A549 (cell line): Measurements from ENCODE around the gene GMPR. TPM values are rescaled to one million over a fixed set of nuclear protein-coding genes. Genes with fewer than 3 reads are reported as not detected.

Experiments
- ATAC-seq, 2 experiments: fragments of 200-7000 bp in 1 of 2; fragments of >200 bp in 1 of 2; cut with Nextera tagmentation in 1 of 2; cut with Tn5 transposase in 1 of 2; 3 replicates each; pipeline versions ENCODE4 v1.8.0 to v1.9.1; 2018 to 2020; ENCODE audit warnings: mild to moderate bottlenecking in 1 of 2, moderate library complexity in 1 of 2
- CTCF ChIA-PET: fragments of 300-600 bp; sonication (Branson Sonifier 250); formaldehyde crosslinking; extraction: SDS; loops from one replicate; lab custom pipeline; 2021; ENCODE audit warnings: antibody characterized with exemption, inconsistent platforms; lab: Yijun Ruan, JAX
- POLR2A ChIA-PET: fragments of 350-600 bp; formaldehyde crosslinking; extraction: SDS; loops from one replicate; lab custom pipeline; 2021; ENCODE audit warnings: antibody characterized with exemption, inconsistent platforms; lab: Yijun Ruan, JAX
- DNase-seq, 2 experiments: peaks; one replicate each; pipeline versions ENCODE4 v3.0.0 to v3.0.0-alpha.2; 2011 to 2016; ENCODE audit warnings: low read depth in 1 of 2, low spot score in 1 of 2
- FAIRE-seq: peaks from 2 replicates; lab custom pipeline; 2011; peaks lifted over from hg19 to GRCh38; lab: Jason Lieb, UNC
- H3K27ac ChIP-seq, 2 experiments: fragments of >200 bp; sonication (Bioruptor Twin); formaldehyde crosslinking; 3 replicates each; pipeline ENCODE4 v1.5.1; 2016 to 2017
- H3K4me1 ChIP-seq: fragments of >200 bp; sonication (Bioruptor Twin); formaldehyde crosslinking; 3 replicates; pipeline ENCODE4 v1.6.1; 2016
- H3K4me2 ChIP-seq: fragments of >200 bp; sonication (Bioruptor Twin); formaldehyde crosslinking; 3 replicates; pipeline ENCODE4 v1.6.1; 2016
- H3K4me3 ChIP-seq: fragments of >200 bp; sonication (Bioruptor Twin); formaldehyde crosslinking; 3 replicates; pipeline ENCODE4 v1.5.1; 2016
- H3K9me3 ChIP-seq: fragments of >200 bp; sonication (Bioruptor Twin); formaldehyde crosslinking; 3 replicates; pipeline ENCODE4 v1.6.1; 2016
- BHLHE40 ChIP-seq: IDR thresholded peaks from 2 replicates; pipeline ENCODE4 v1.6.1; 2012; ENCODE audit warnings: low read depth, low read length, inconsistent platforms
- CBX2 ChIP-seq: fragments of 200-600 bp; sonication (generic); IDR thresholded peaks from 2 replicates; pipeline ENCODE4 v1.6.1; 2016; ENCODE audit warnings: low read depth, mild to moderate bottlenecking, borderline replicate concordance
- CBX8 ChIP-seq: fragments of 200-600 bp; sonication (generic); IDR thresholded peaks from 2 replicates; pipeline ENCODE4 v1.6.1; 2016
- CHD2 ChIP-seq: fragments of 150-350 bp; IDR thresholded peaks from 2 replicates; pipeline ENCODE4 v1.6.1; 2014; ENCODE audit warnings: low read length; ENCODE audit not compliant: partially characterized antibody
- CHD4 ChIP-seq: fragments of 200-600 bp; sonication (generic); IDR thresholded peaks from 2 replicates; pipeline ENCODE4 v1.6.1; 2016; ENCODE audit warnings: antibody characterized with exemption, mild to moderate bottlenecking, borderline replicate concordance
- EHMT2 ChIP-seq: fragments of 200-600 bp; sonication (generic); IDR thresholded peaks from 2 replicates; pipeline ENCODE4 v1.6.1; 2016; ENCODE audit warnings: antibody characterized with exemption, low read depth, mild to moderate bottlenecking, moderate library complexity
- EP300 ChIP-seq, 2 experiments: fragments of >200 bp; sonication (Bioruptor Twin); formaldehyde crosslinking; IDR thresholded peaks; 2 replicates in 1 of 2; 3 replicates in 1 of 2; pipeline ENCODE4 v1.6.1; 2016 to 2017
- FOSB ChIP-seq: fragments of 250-450 bp; sonication (Bioruptor Pico); IDR thresholded peaks from 2 replicates; pipeline ENCODE4 v1.5.0; 2020; ENCODE audit warnings: mild to moderate bottlenecking, moderate library complexity
- FOSL2 ChIP-seq, 2 experiments: fragments of 450-650 bp in 1 of 2; fragments of >200 bp in 1 of 2; sonication (Bioruptor Twin) in 1 of 2; formaldehyde crosslinking; IDR thresholded peaks; 2 replicates each; pipeline versions ENCODE4 v1.5.0 to v1.6.1; 2016 to 2020; ENCODE audit warnings: mild to moderate bottlenecking in 1 of 2, moderate library complexity in 1 of 2
- HOXA7 ChIP-seq: fragments of 250-450 bp; sonication (Bioruptor Pico); IDR thresholded peaks from 2 replicates; pipeline ENCODE4 v1.5.0; 2020; ENCODE audit warnings: mild to moderate bottlenecking, moderate library complexity
- HOXB13 ChIP-seq: fragments of 250-450 bp; sonication (Bioruptor Pico); IDR thresholded peaks from 2 replicates; pipeline ENCODE4 v1.5.0; 2020; ENCODE audit warnings: low read depth, mild to moderate bottlenecking, moderate library complexity
- JUN ChIP-seq, 2 experiments: fragments of >200 bp; sonication (Bioruptor Twin); formaldehyde crosslinking; IDR thresholded peaks; 2 replicates in 1 of 2; 3 replicates in 1 of 2; pipeline ENCODE4 v1.6.1; 2016 to 2017
- KDM1A ChIP-seq: fragments of 200-600 bp; sonication (generic); IDR thresholded peaks from 2 replicates; pipeline ENCODE4 v1.6.1; 2016; ENCODE audit warnings: low read depth, mild to moderate bottlenecking
- KDM5A ChIP-seq: fragments of 200-600 bp; sonication (generic); IDR thresholded peaks from 2 replicates; pipeline ENCODE4 v1.6.1; 2016; ENCODE audit warnings: antibody characterized with exemption, mild to moderate bottlenecking
- MAFK ChIP-seq: fragments of 450-650 bp; IDR thresholded peaks from 2 replicates; pipeline ENCODE4 v1.6.1; 2014; ENCODE audit not compliant: partially characterized antibody
- MYC ChIP-seq: IDR thresholded peaks from 2 replicates; pipeline ENCODE4 v1.6.1; 2012; ENCODE audit warnings: mild to moderate bottlenecking, inconsistent platforms, low read length, improper control_type of control experiment, borderline replicate concordance
- POLR2A ChIP-seq: IDR thresholded peaks from 2 replicates; pipeline ENCODE4 v1.6.1; 2012; ENCODE audit warnings: mild to moderate bottlenecking, low read length
- POLR2AphosphoS2 ChIP-seq: conservative IDR thresholded peaks from 2 replicates; pipeline ENCODE4 v1.6.1; 2012; ENCODE audit warnings: low read length, improper control_type of control experiment, inconsistent platforms
- WGBS: methylation state at CpG from one replicate; pipeline ENCODE4 v1.1.6; 2017; ENCODE audit errors: missing lambda C conversion rate; 5-methylcytosine and 5-hydroxymethylcytosine counted together
- polyA plus RNA-seq, 4 experiments: library from polyadenylated mRNA; depleted of rRNA in 3 of 4; stranded (reverse); fragments of >200 nt; fragmentation: RNase III in 1 of 4; extraction: RNeasy Plus Mini Kit Qiagen cat#74134 plus additional on column Dnase treatment in 1 of 4; gene quantifications; 2 replicates in 3 of 4; 3 replicates in 1 of 4; pipeline ENCODE4 v1.2.3, GENCODE V29; 2011 to 2017
- TF ChIP-seq, protein P1 (sequence below): fragments of 450-650 bp; IDR thresholded peaks from 2 replicates; pipeline ENCODE4 v1.6.1; 2014; ENCODE audit warnings: antibody characterized with exemption
- TF ChIP-seq, protein P2 (sequence below): fragments of >200 bp; sonication (Bioruptor Twin); formaldehyde crosslinking; IDR thresholded peaks from 3 replicates; pipeline ENCODE4 v1.5.1; 2016
- TF ChIP-seq, protein P3 (sequence below): fragments of 250-450 bp; sonication (Bioruptor Pico); IDR thresholded peaks from 2 replicates; pipeline ENCODE4 v1.5.0; 2020; ENCODE audit warnings: low read depth, mild to moderate bottlenecking, moderate library complexity
- TF ChIP-seq, protein P4 (sequence below): IDR thresholded peaks from 2 replicates; pipeline ENCODE4 v1.6.1; 2012

The GMPR gene
- polyA plus RNA-seq, 2 of the 4 experiments (the other 2 are of a cell fraction), result 0.23 to 0.34 TPM

DNA sequence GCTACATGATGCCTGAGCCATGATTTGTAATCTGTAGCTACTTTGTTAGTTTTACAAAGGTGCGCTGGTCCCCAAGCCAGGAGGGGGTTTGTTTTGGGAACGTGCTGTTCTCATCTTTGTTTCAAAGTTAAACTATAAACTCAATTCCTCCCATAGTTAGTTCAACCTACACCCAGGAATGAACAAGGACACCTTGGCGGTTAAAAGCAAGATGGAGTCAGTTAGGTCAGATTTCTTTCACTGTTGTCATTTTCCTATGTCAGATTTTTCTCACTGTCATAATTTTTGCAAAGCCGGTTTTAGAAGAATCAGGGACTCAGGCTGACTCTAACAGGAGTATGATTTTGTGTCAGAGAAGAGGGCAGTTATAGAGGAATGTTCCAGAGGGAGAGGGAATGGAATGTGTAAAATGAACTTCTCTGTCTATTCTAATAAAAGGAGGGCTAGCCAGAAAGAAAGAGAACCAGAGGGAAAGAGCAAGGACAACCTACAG is 2.3 kb upstream of the GMPR start:
- no peaks in the 10 kb centered on the region for H3K4me1 ChIP-seq
- POLR2A ChIA-PET, result interaction anchor here (1.5 kb wide), 1 partner anchor 107 kb away, joined by 3 read pairs; the partner anchor contains the start of gene MYLIP
- CTCF ChIA-PET, result no interaction called here
- TF ChIP-seq, protein P1, sequence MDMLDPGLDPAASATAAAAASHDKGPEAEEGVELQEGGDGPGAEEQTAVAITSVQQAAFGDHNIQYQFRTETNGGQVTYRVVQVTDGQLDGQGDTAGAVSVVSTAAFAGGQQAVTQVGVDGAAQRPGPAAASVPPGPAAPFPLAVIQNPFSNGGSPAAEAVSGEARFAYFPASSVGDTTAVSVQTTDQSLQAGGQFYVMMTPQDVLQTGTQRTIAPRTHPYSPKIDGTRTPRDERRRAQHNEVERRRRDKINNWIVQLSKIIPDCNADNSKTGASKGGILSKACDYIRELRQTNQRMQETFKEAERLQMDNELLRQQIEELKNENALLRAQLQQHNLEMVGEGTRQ, result no peak
- TF ChIP-seq MAFK (no peak), CHD4 (no peak), FOSL2 (IDR thresholded peaks at IDR 0.05) (no peak), FOSL2 (CRISPR knock-in tag; IDR thresholded peaks at IDR 0.05) (no peak), KDM1A (no peak)
- FAIRE-seq (no peak), DNase-seq (no peak), ATAC-seq (no peak)
- 29% methylated on average over 4 of the region's 4 CpGs for WGBS
- no peak overlapping the region for H3K27ac ChIP-seq
- H3K9me3 ChIP-seq, result no peaks in the 10 kb centered on the region
- no peak overlapping the region for H3K4me3 ChIP-seq
- no peak overlapping the region for H3K4me2 ChIP-seq

DNA sequence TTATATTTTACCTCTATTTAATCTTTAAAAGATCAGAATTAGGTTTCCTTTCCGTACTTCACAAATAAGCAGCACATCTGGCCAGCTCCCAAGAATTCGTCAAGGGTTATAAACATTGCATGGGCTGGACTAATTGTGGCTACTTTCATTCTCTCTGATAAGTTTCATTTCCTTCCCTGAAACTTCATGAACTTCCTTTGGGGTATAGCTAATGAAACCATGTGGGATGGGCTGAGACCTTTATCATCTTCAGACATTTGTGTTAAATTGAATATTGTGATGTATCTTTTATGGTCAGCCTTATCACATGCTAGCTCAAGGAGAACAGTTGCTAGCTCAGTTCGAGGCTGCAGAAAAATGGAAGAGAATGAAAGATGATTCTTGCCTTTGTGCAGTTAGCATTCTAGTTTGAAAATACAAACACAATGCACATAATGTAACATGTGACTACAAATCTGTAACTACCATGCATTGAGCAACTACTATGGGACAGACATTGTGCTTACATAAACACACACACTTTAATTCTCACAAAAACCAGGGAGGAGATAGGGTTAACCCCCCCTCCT is 1.7 kb upstream of the GMPR start:
- ATAC-seq, result no peak
- H3K4me2 ChIP-seq, result no peak overlapping the region
- TF ChIP-seq HOXA7 (CRISPR knock-in tag) (no peak), POLR2A (no peak), JUN (IDR thresholded peaks at IDR 0.05) (no peak), CBX8 (no peak)
- TF ChIP-seq, all 56 proteins: peak for 0
- POLR2A ChIA-PET, result interaction anchor here (1.5 kb wide), 1 partner anchor 108 kb away, joined by 3 read pairs; the partner anchor contains the start of gene MYLIP
- Histone ChIP-seq H3K9me3 (no peaks in the 10 kb centered on the region), H3K4me1 (no peaks in the 10 kb centered on the region), H3K4me3 (no peak overlapping the region), H3K27ac (no peak overlapping the region)
- CTCF ChIA-PET, result interaction anchor here (0.6 kb wide), 1 partner anchor 13 kb away, joined by 3 read pairs; no protein-coding TSS in a partner anchor
- FAIRE-seq (no peak), DNase-seq (no peak)
- 14% methylated on average over 3 of the region's 3 CpGs for WGBS

DNA sequence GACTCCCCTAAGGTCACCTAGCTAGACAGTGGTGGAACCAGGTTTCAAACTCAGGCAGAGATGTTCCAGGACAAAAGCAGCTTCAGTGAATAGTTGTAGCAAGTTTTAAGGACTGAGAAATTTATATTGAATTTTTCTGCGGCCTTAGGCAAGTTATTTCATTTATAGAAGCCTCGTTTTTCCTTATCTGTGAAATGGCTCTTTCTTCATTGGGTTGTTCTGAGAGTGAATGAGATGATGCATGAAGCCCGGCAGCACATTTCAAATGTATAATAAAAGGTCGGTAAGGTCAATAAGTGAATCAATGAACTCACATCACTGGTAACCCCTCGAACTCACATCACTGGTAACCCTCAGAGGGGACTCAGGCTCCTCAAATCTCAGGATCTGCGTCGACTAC is 1.1 kb upstream of the GMPR start:
- TF ChIP-seq, protein P2, sequence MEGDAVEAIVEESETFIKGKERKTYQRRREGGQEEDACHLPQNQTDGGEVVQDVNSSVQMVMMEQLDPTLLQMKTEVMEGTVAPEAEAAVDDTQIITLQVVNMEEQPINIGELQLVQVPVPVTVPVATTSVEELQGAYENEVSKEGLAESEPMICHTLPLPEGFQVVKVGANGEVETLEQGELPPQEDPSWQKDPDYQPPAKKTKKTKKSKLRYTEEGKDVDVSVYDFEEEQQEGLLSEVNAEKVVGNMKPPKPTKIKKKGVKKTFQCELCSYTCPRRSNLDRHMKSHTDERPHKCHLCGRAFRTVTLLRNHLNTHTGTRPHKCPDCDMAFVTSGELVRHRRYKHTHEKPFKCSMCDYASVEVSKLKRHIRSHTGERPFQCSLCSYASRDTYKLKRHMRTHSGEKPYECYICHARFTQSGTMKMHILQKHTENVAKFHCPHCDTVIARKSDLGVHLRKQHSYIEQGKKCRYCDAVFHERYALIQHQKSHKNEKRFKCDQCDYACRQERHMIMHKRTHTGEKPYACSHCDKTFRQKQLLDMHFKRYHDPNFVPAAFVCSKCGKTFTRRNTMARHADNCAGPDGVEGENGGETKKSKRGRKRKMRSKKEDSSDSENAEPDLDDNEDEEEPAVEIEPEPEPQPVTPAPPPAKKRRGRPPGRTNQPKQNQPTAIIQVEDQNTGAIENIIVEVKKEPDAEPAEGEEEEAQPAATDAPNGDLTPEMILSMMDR, result no peak
- TF ChIP-seq BHLHE40, result no peak
- TF ChIP-seq POLR2AphosphoS2, result no peak
- TF ChIP-seq HOXB13, result no peak
- TF ChIP-seq, protein P3, sequence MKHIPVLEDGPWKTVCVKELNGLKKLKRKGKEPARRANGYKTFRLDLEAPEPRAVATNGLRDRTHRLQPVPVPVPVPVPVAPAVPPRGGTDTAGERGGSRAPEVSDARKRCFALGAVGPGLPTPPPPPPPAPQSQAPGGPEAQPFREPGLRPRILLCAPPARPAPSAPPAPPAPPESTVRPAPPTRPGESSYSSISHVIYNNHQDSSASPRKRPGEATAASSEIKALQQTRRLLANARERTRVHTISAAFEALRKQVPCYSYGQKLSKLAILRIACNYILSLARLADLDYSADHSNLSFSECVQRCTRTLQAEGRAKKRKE, result no peak
- no peak for TF ChIP-seq KDM1A
- TF ChIP-seq, protein P1, result no peak
- no peak for TF ChIP-seq JUN (IDR thresholded peaks at IDR 0.05)
- TF ChIP-seq MAFK, result no peak
- TF ChIP-seq EP300 (IDR thresholded peaks at IDR 0.05), result no peak
- no peak for TF ChIP-seq EHMT2
- TF ChIP-seq, protein P4, sequence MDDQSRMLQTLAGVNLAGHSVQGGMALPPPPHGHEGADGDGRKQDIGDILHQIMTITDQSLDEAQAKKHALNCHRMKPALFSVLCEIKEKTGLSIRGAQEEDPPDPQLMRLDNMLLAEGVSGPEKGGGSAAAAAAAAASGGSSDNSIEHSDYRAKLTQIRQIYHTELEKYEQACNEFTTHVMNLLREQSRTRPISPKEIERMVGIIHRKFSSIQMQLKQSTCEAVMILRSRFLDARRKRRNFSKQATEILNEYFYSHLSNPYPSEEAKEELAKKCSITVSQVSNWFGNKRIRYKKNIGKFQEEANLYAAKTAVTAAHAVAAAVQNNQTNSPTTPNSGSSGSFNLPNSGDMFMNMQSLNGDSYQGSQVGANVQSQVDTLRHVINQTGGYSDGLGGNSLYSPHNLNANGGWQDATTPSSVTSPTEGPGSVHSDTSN, result no peak
- TF ChIP-seq CBX2, result no peak
- TF ChIP-seq FOSL2 (IDR thresholded peaks at IDR 0.05), result no peak
- TF ChIP-seq FOSL2 (CRISPR knock-in tag; IDR thresholded peaks at IDR 0.05), result no peak
- no peak for TF ChIP-seq FOSB (CRISPR knock-in tag)
- no peak for TF ChIP-seq KDM5A
- TF ChIP-seq MYC, result no peak
- TF ChIP-seq CHD2, result no peak
- no peak for TF ChIP-seq CHD4
- TF ChIP-seq, all 56 proteins: peak for 0
- no peak overlapping the region for H3K4me2 ChIP-seq
- FAIRE-seq (no peak), DNase-seq (no peak), ATAC-seq (no peak)
- no peak overlapping the region for H3K4me3 ChIP-seq
- no peaks in the 10 kb centered on the region for H3K4me1 ChIP-seq
- ChIA-PET POLR2A (no interaction called here), CTCF (interaction anchor here (0.7 kb wide), 1 partner anchor 29 kb away, joined by 4 read pairs; no protein-coding TSS in a partner anchor)
- no peak overlapping the region for H3K27ac ChIP-seq
- no peaks in the 10 kb centered on the region for H3K9me3 ChIP-seq
- 83% methylated on average over 7 of the region's 7 CpGs for WGBS
